Ovary (tissue), 9 donors: Measurements from ENCODE around the gene B4GALNT4. TPM values are rescaled to one million over a fixed set of nuclear protein-coding genes. Genes with fewer than 3 reads are reported as not detected.

Experiments used
- DNase-seq, 5 donors: peaks; one replicate each; pipeline ENCODE4 v3.0.0-alpha.2; 2019 to 2020
- H3K27ac ChIP-seq, 2 donors: fragments of 200-600 bp; one replicate each; pipeline versions ENCODE4 v1.5.1 to v1.8.0; 2019 to 2022
- H3K27me3 ChIP-seq: fragments of 200-600 bp; one replicate; pipeline ENCODE4 v1.8.0; 2022
- H3K36me3 ChIP-seq: fragments of 200-600 bp; sonication (generic); one replicate; pipeline ENCODE4 v1.5.1; 2019
- H3K4me1 ChIP-seq: one replicate; pipeline ENCODE4 v1.8.1; 2013; ENCODE audit warnings: mild to moderate bottlenecking, moderate library complexity; ENCODE audit not compliant: insufficient read depth
- H3K4me3 ChIP-seq: fragments of 200-600 bp; sonication (generic); one replicate; pipeline ENCODE4 v1.5.1; 2017
- H3K9me3 ChIP-seq, 2 donors: fragments of 200-600 bp in 1 of 2; sonication (generic) in 1 of 2; one replicate each; pipeline versions ENCODE4 v1.5.1 to v1.8.1; 2013 to 2019; ENCODE audit warnings: mild to moderate bottlenecking in 1 of 2, moderate library complexity in 1 of 2
- EP300 ChIP-seq: sonication (generic); formaldehyde crosslinking; IDR thresholded peaks from one replicate; pipeline ENCODE4 v1.6.1; 2017; ENCODE audit warnings: antibody characterized with exemption
- POLR2A ChIP-seq: fragments of 450-650 bp; IDR thresholded peaks from one replicate; pipeline ENCODE4 v1.6.1; 2017; ENCODE audit warnings: antibody characterized with exemption, mild to moderate bottlenecking, moderate library complexity
- WGBS, 3 donors: extraction: QIAGEN DNeasy Blood & Tissue Kit in 1 of 3; methylation state at CpG; one replicate each; pipeline versions ENCODE4 v1.1.5 to v1.1.7; 2013 to 2017; 5-methylcytosine and 5-hydroxymethylcytosine counted together
- intact Hi-C, 4 donors: fragments of 100-400 bp; cut with DNase I; formaldehyde crosslinking; loops; one replicate each; pipeline versions ENCODE4 v1.11.0 to v1.15.1; 2022 to 2023
- polyA plus RNA-seq, 2 donors: library from polyadenylated mRNA; stranded (reverse); fragments of 200-250 nt in 1 of 2; fragments of 350-450 nt in 1 of 2; fragmentation: Illumina TruSeq in 1 of 2; extraction: RNeasy Lipid Tissue Mini Kit (QIAGEN cat#74804) in 1 of 2; gene quantifications; one replicate each; pipeline ENCODE4 v1.2.3, GENCODE V29; 2013 to 2014
- total RNA-seq, 7 donors: library from RNA; depleted of rRNA in 2 of 7; stranded (reverse); fragments of >200 nt in 2 of 7; fragmentation: NEBNext Ultra II Directional in 3 of 7; extraction: Animal tissue kit (Norgen Biotek cat#: 25700) in 3 of 7; gene quantifications; one replicate each; pipeline versions ENCODE4 v1.1.0 to v1.2.4, GENCODE V29; 2016 to 2023
- TF ChIP-seq, protein P1 (sequence below), 3 donors: fragments of 450-650 bp in 2 of 3; fragments of 200-600 bp in 1 of 3; IDR thresholded peaks; one replicate each; pipeline versions ENCODE4 v1.5.1 to v1.8.0; 2016 to 2022; ENCODE audit warnings: antibody characterized with exemption in 3 of 3, mild to moderate bottlenecking in 1 of 3
- donor health status: DM: no; HTN: no; CAD: no; lungs with moderate emphysema.
- donor health status: DM: no; HTN: no; CAD: no.
- donor health status: Bipolar disorder and iron deficiency.
- donor health status: DM: yes; HTN: yes; CAD: no.
- donor health status: DM: no; HTN: no; CAD: no.
- donor health status: DM: yes; HTN: yes; CAD: no.

Gene B4GALNT4
- total and polyA plus RNA-seq, 9 donors, result 1.3 to 90.3 (median 52.5) TPM

DNA sequence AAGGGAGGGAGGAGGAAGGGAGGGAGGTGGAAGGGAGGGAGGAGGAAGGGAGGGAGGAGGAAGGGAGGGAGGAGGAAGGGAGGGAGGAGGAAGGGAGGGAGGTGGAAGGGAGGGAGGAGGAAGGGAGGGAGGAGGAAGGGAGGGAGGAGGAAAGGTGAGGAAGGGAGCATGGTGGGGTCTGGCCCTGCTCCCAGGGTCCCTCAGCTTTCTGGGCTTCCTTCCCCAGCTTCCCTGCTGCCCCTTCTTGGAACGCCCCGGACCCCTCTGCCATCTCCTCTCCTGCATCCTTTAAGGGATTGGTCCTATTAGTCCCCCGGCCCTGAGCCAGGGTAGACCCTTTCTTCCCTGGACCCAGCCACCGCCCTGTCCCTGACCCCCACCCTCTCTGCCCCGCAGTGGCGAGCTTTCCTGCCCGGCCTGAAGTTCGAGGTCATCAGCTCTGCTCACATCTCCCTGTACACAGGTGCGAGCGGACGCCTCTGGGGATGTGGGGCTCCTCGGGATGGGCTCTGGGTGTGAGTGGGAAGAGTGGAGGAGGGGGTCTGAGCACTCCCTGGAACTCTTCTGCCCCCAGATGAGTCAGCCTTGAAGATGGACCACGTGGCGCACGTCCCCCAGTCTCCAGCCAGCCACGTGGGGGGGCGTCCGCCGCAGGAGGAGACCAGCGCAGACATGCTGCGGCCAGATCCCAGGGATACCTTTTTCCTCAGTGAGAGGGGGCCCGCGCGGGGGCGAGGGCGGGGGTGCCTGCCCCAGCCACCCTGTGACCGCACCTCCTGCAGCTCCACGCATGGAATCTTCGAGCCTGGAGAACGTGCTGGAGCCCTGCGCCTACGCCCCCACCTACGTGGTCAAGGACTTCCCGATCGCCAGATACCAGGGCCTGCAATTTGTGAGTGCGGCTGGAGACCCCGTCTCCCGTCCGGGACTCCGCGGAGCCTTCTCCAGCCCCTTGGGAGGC, 6.0 kb downstream of the B4GALNT4 start:
- no peak overlapping the region for H3K4me3 ChIP-seq
- no peaks in the 10 kb centered on the region for H3K9me3 ChIP-seq
- peak in 1 of 5 donors; percentile 68 for DNase-seq
- TF ChIP-seq POLR2A (no peak), EP300 (no peak)
- TF ChIP-seq, protein P1, sequence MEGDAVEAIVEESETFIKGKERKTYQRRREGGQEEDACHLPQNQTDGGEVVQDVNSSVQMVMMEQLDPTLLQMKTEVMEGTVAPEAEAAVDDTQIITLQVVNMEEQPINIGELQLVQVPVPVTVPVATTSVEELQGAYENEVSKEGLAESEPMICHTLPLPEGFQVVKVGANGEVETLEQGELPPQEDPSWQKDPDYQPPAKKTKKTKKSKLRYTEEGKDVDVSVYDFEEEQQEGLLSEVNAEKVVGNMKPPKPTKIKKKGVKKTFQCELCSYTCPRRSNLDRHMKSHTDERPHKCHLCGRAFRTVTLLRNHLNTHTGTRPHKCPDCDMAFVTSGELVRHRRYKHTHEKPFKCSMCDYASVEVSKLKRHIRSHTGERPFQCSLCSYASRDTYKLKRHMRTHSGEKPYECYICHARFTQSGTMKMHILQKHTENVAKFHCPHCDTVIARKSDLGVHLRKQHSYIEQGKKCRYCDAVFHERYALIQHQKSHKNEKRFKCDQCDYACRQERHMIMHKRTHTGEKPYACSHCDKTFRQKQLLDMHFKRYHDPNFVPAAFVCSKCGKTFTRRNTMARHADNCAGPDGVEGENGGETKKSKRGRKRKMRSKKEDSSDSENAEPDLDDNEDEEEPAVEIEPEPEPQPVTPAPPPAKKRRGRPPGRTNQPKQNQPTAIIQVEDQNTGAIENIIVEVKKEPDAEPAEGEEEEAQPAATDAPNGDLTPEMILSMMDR (IDR thresholded peaks at IDR 0.05), result no peak
- no peak overlapping the region for H3K27ac ChIP-seq
- no peaks in the 10 kb centered on the region for H3K36me3 ChIP-seq
- intact Hi-C loops, result loop anchor here in 1 of 4 donors (5.0 kb wide), 1 partner anchor 83 kb away; no protein-coding TSS in a partner anchor
- 50 to 75% (median 59%) methylated on average over 38 to 41 of the region's 41 CpGs for WGBS, 3 donors
- H3K4me1 ChIP-seq, result no peaks in the 10 kb centered on the region
- H3K27me3 ChIP-seq, result no peaks in the 10 kb centered on the region

GRCh38 chr11:376531-377173, 7.4 kb downstream of the B4GALNT4 start:
- no peak overlapping the region for H3K27ac ChIP-seq
- WGBS, 3 donors, result 92 to 97% (median 96%) methylated on average over 62 to 70 of the region's 70 CpGs
- no peaks in the 10 kb centered on the region for H3K36me3 ChIP-seq
- H3K9me3 ChIP-seq, result no peaks in the 10 kb centered on the region
- no peak overlapping the region for H3K4me3 ChIP-seq
- peak in 1 of 5 donors; percentile 39 for DNase-seq
- TF ChIP-seq POLR2A, result no peak
- TF ChIP-seq, protein P1 (IDR thresholded peaks at IDR 0.05), result no peak
- no peak for TF ChIP-seq EP300
- intact Hi-C loops, result loop anchor here in 1 of 4 donors (5.0 kb wide), 1 partner anchor 84 kb away; no protein-coding TSS in a partner anchor
- no peaks in the 10 kb centered on the region for H3K27me3 ChIP-seq
- no peaks in the 10 kb centered on the region for H3K4me1 ChIP-seq

DNA sequence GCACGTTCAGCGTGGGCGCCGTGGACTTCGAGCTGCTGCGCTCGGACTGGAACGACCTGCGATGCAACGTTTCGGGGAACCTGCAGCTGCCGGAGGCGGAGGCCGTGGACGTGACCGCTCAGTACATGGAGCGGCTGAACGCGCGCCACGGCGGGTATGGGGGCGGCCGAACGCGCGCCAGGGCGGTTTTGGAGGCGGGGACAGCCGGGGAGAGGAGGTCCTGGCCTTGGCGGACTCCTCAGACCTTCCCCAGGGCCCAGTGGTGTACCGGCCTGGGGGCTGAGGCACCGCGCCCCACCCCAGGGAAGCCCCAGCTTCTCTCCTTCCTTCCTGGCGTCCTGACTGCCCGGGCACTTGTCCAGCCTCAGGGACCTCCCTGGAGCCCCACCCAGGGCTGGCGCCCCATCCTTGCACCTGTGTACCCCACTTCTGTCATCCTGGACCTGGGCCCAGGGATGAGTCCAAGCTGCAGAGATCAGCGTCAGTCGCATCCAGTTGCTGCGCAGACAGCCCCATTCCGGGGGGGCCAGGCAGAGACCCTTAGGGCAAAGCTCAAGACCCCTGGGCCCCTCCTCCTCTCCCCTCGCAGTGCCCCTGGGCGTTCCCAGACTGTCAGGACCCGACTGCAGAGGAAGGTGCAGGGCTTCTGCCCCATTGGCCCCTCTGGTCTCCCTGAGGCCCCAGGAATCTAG, 8.0 kb downstream of the B4GALNT4 start:
- H3K9me3 ChIP-seq, result no peaks in the 10 kb centered on the region
- H3K36me3 ChIP-seq, result no peaks in the 10 kb centered on the region
- no peak overlapping the region for H3K27ac ChIP-seq
- DNase-seq, result peak in 1 of 5 donors; percentile 41
- H3K4me3 ChIP-seq, result no peak overlapping the region
- no peaks in the 10 kb centered on the region for H3K27me3 ChIP-seq
- WGBS, 3 donors, result 85 to 89% (median 86%) methylated on average over 44 of the region's 44 CpGs
- intact Hi-C loops, result loop anchor here in 1 of 4 donors (5.0 kb wide), 1 partner anchor 85 kb away; no protein-coding TSS in a partner anchor
- no peaks in the 10 kb centered on the region for H3K4me1 ChIP-seq
- TF ChIP-seq POLR2A (no peak), EP300 (no peak)
- TF ChIP-seq, protein P1 (IDR thresholded peaks at IDR 0.05), result no peak
